Skeletal muscle tissue (tissue), 4 donors: Measurements from ENCODE around the gene PROC. TPM values are rescaled to one million over a fixed set of nuclear protein-coding genes. Genes with fewer than 3 reads are reported as not detected.
A peak's percentile ranks its signal among the peaks of the same experiment; 100 is the strongest.
"Not testable (repeated sequence)": the region's sequence is repeated elsewhere in the genome, so short reads cannot be mapped to it uniquely, and the experiment has no call there.

ENCODE experiments used
- H3K27ac ChIP-seq: one replicate; pipeline ENCODE4 v1.7.0; 2013; ENCODE audit warnings: mild to moderate bottlenecking, low read depth, low read length, inconsistent platforms
- H3K27me3 ChIP-seq, 3 donors: one replicate each; pipeline ENCODE4 v1.7.0; 2013; ENCODE audit warnings: low read length in 3 of 3; ENCODE audit not compliant: control insufficient read depth in 3 of 3, insufficient read depth in 3 of 3
- H3K36me3 ChIP-seq, 3 donors: one replicate each; pipeline ENCODE4 v1.7.0; 2013; ENCODE audit warnings: low read length in 3 of 3; ENCODE audit not compliant: control insufficient read depth in 3 of 3, insufficient read depth in 3 of 3
- H3K4me1 ChIP-seq, 3 donors: one replicate each; pipeline ENCODE4 v1.7.0; 2013; ENCODE audit warnings: low read length in 3 of 3, mild to moderate bottlenecking in 3 of 3; ENCODE audit not compliant: control insufficient read depth in 3 of 3, insufficient read depth in 3 of 3
- H3K4me3 ChIP-seq, 3 donors: one replicate each; pipeline ENCODE4 v1.7.0; 2013; ENCODE audit warnings: low read length in 3 of 3
- H3K9ac ChIP-seq, 3 donors: one replicate each; pipeline ENCODE4 v1.7.0; 2013; ENCODE audit warnings: low read length in 3 of 3, mild to moderate bottlenecking in 3 of 3, moderate library complexity in 2 of 3, low read depth in 1 of 3
- H3K9me3 ChIP-seq, 3 donors: one replicate each; pipeline ENCODE4 v1.7.0; 2013; ENCODE audit warnings: low read length in 3 of 3; ENCODE audit not compliant: control insufficient read depth in 3 of 3
- total RNA-seq: library from RNA; depleted of rRNA; stranded (reverse); fragments of >200 nt; gene quantifications from one replicate; pipeline ENCODE4 v1.2.3, GENCODE V29; 2014
- donor health status: Osteomylitis.

PROC gene
- total RNA-seq, 1 donor from 2014 or later = not detected

GRCh38 chr2:127404466-127405254 is 13.6 kb upstream of the PROC start:
- Histone ChIP-seq H3K27ac (no peak overlapping the region), H3K27me3 (no peaks in the 10 kb centered on the region), H3K4me3 (no peak overlapping the region), H3K9ac (no peak overlapping the region), H3K9me3 (no peaks in the 10 kb centered on the region), H3K36me3 (no peaks in the 10 kb centered on the region), H3K4me1 (peaks cover 10 to 36% (median 24%) of the 10 kb centered on the region in 3 donors)

GRCh38 chr2:127405255-127405610 is 13.0 kb upstream of the PROC start:
- Histone ChIP-seq H3K9me3 (no peaks in the 10 kb centered on the region), H3K27ac (no peak overlapping the region), H3K9ac (no peak overlapping the region), H3K36me3 (no peaks in the 10 kb centered on the region), H3K4me1 (peaks cover 10 to 36% (median 24%) of the 10 kb centered on the region in 3 donors), H3K4me3 (no peak overlapping the region), H3K27me3 (no peaks in the 10 kb centered on the region)

GRCh38 chr2:127406454-127406853 is 11.8 kb upstream of the PROC start:
- Histone ChIP-seq H3K4me3 (no peak overlapping the region), H3K4me1 (peaks cover 20 to 34% (median 28%) of the 10 kb centered on the region in 3 donors), H3K27ac (no peak overlapping the region), H3K27me3 (no peaks in the 10 kb centered on the region), H3K36me3 (no peaks in the 10 kb centered on the region), H3K9ac (no peak overlapping the region), H3K9me3 (no peaks in the 10 kb centered on the region)

GRCh38 chr2:127407091-127407490 is 11.1 kb upstream of the PROC start:
- H3K4me1 ChIP-seq = peaks cover 24 to 35% (median 29%) of the 10 kb centered on the region in 3 donors

GRCh38 chr2:127407661-127408003 is 10.6 kb upstream of the PROC start:
- Histone ChIP-seq H3K4me1 (peaks cover 20 to 34% (median 28%) of the 10 kb centered on the region in 3 donors), H3K27me3 (no peaks in the 10 kb centered on the region), H3K36me3 (no peaks in the 10 kb centered on the region), H3K9ac (peak overlapping the region in 2 of 3 donors; percentile 68 to 71), H3K9me3 (no peaks in the 10 kb centered on the region), H3K4me3 (peak overlapping the region; percentile 53 to 56 (median 55)), H3K27ac (peak overlapping the region; percentile 94)

More at GRCh38 chr2:127407091-127407490, 11.1 kb upstream of the PROC start:
- Histone ChIP-seq H3K9me3 (no peaks in the 10 kb centered on the region), H3K27ac (peak overlapping the region; percentile 94), H3K27me3 (no peaks in the 10 kb centered on the region), H3K9ac (peak overlapping the region in 1 of 3 donors; percentile 8), H3K36me3 (no peaks in the 10 kb centered on the region), H3K4me3 (peak overlapping the region in 1 of 3 donors; percentile 56)

GRCh38 chr2:127408004-127408806 is 10.0 kb upstream of the PROC start:
- Histone ChIP-seq H3K4me1 (peaks cover 20 to 34% (median 28%) of the 10 kb centered on the region in 3 donors), H3K36me3 (no peaks in the 10 kb centered on the region), H3K4me3 (peak overlapping the region; percentile 38 to 77 (median 68)), H3K9me3 (no peaks in the 10 kb centered on the region), H3K27ac (peak overlapping the region; percentile 94), H3K9ac (peak overlapping the region; percentile 72 to 89 (median 83)), H3K27me3 (no peaks in the 10 kb centered on the region)

- H3K9me3 ChIP-seq = no peaks in the 10 kb centered on the region
- peak overlapping the region in 2 of 3 donors; percentile 68 to 77 for H3K4me3 ChIP-seq
- peaks cover 20 to 34% (median 28%) of the 10 kb centered on the region in 3 donors for H3K4me1 ChIP-seq
- peak overlapping the region; percentile 72 to 89 (median 83) for H3K9ac ChIP-seq
- peak overlapping the region; percentile 94 for H3K27ac ChIP-seq
- H3K27me3 ChIP-seq = no peaks in the 10 kb centered on the region
- H3K36me3 ChIP-seq = no peaks in the 10 kb centered on the region
Observed at GRCh38 chr2:127408807-127409099, 9.5 kb upstream of the PROC start.

GRCh38 chr2:127409716-127410115 is 8.5 kb upstream of the PROC start:
- not testable (repeated sequence) for H3K9me3 ChIP-seq, H3K4me3 ChIP-seq, H3K9ac ChIP-seq, H3K36me3 ChIP-seq, H3K27me3 ChIP-seq
- peak overlapping the region; percentile 92 for H3K27ac ChIP-seq
- peaks cover 20 to 34% (median 29%) of the 10 kb centered on the region in 3 donors for H3K4me1 ChIP-seq

- Histone ChIP-seq H3K27ac (peak overlapping the region; percentile 92), H3K9me3 (no peaks in the 10 kb centered on the region), H3K9ac (peak overlapping the region in 2 of 3 donors; percentile 38 to 47), H3K4me3 (peak overlapping the region in 1 of 3 donors; percentile 49), H3K27me3 (no peaks in the 10 kb centered on the region), H3K4me1 (peaks cover 26 to 41% (median 32%) of the 10 kb centered on the region in 3 donors), H3K36me3 (no peaks in the 10 kb centered on the region)
Observed at GRCh38 chr2:127410871-127411652, 7.2 kb upstream of the PROC start.
